H1 (cell line): ENCODE results near the gene ADCY6. TPM values are rescaled to one million over a fixed set of nuclear protein-coding genes. Genes with fewer than 3 reads are reported as not detected.

ENCODE experiments used
- CTCF ChIA-PET: fragments of 300-600 bp; sonication (Branson Sonifier 250); formaldehyde crosslinking; loops from one replicate; lab custom pipeline; 2021; ENCODE audit not compliant: partially characterized antibody; lab: Charles Lee
- POLR2A ChIA-PET: fragments of 300-600 bp; sonication (Branson Sonifier 250); formaldehyde crosslinking; loops from one replicate; lab custom pipeline; 2021; ENCODE audit warnings: inconsistent platforms; ENCODE audit not compliant: partially characterized antibody; lab: Charles Lee
- DNase-seq, 2 experiments: peaks; one replicate each; pipeline versions ENCODE4 v3.0.0 to v3.0.0-alpha.2; 2010 to 2022; ENCODE audit warnings: low spot score in 2 of 2, low read depth in 1 of 2, mixed read lengths in 1 of 2
- FAIRE-seq: peaks from 2 replicates; lab custom pipeline; 2011; peaks lifted over from hg19 to GRCh38; lab: Jason Lieb, UNC
- H2AFZ ChIP-seq: 2 replicates; pipeline ENCODE4 v1.8.1; 2012; ENCODE audit warnings: low read length, inconsistent platforms
- H2AK5ac ChIP-seq: 2 replicates; pipeline ENCODE4 v1.6.1; 2013; ENCODE audit warnings: low read depth, low read length
- H2BK120ac ChIP-seq: replicated peaks from 2 replicates; pipeline ENCODE3; 2013; ENCODE audit warnings: low read depth, low read length, inconsistent platforms
- H2BK12ac ChIP-seq: 2 replicates; pipeline ENCODE4 v1.6.1; 2013; ENCODE audit warnings: low read depth, low read length
- H2BK15ac ChIP-seq: 2 replicates; pipeline ENCODE4 v1.6.1; 2013; ENCODE audit warnings: low read length
- H2BK20ac ChIP-seq: 2 replicates; pipeline ENCODE4 v1.6.1; 2013; ENCODE audit warnings: low read length
- H2BK5ac ChIP-seq: 2 replicates; pipeline ENCODE4 v1.6.1; 2013; ENCODE audit warnings: low read depth, low read length
- H3K14ac ChIP-seq: 2 replicates; pipeline ENCODE4 v1.6.1; 2013; ENCODE audit warnings: inconsistent platforms; ENCODE audit not compliant: insufficient read length
- H3K18ac ChIP-seq: 2 replicates; pipeline ENCODE4 v1.6.1; 2013; ENCODE audit warnings: low read length; ENCODE audit errors: extremely low read depth
- H3K23ac ChIP-seq: 2 replicates; pipeline ENCODE4 v1.6.1; 2013; ENCODE audit warnings: inconsistent platforms; ENCODE audit not compliant: insufficient read length
- H3K23me2 ChIP-seq: 2 replicates; pipeline ENCODE4 v1.6.1; 2013; ENCODE audit warnings: low read depth, low read length
- H3K27ac ChIP-seq: 2 replicates; pipeline ENCODE4 v1.6.1; 2011; ENCODE audit warnings: low read depth, low read length, inconsistent platforms
- H3K27me3 ChIP-seq, 4 experiments: replicated peaks in 1 of 4; 1 replicate in 1 of 4; 2 replicates in 3 of 4; pipeline versions ENCODE4 v1.6.1 to v1.8.1; 2011 to 2013; ENCODE audit warnings: low read length in 3 of 4, mild to moderate bottlenecking in 3 of 4, inconsistent platforms in 2 of 4, mixed read lengths in 2 of 4, moderate library complexity in 1 of 4; ENCODE audit not compliant: control insufficient read depth in 3 of 4, insufficient read depth in 3 of 4; ENCODE audit errors: extremely low read depth in 1 of 4
- H3K36me3 ChIP-seq, 4 experiments: 2 replicates each; pipeline versions ENCODE4 v1.6.1 to v1.8.1; 2011 to 2013; ENCODE audit warnings: mild to moderate bottlenecking in 4 of 4, low read length in 3 of 4, moderate library complexity in 2 of 4, control low read depth in 1 of 4, inconsistent platforms in 1 of 4; ENCODE audit not compliant: insufficient read depth in 4 of 4, control insufficient read depth in 2 of 4
- H3K4ac ChIP-seq: replicated peaks from 2 replicates; pipeline ENCODE3; 2013; ENCODE audit warnings: low read length, low read depth, mixed read lengths, inconsistent platforms; ENCODE audit not compliant: insufficient read length
- H3K4me1 ChIP-seq, 4 experiments: replicated peaks in 1 of 4; 1 replicate in 1 of 4; 2 replicates in 3 of 4; pipeline versions ENCODE4 v1.6.1 to v1.8.1; 2011 to 2013; ENCODE audit warnings: low read length in 3 of 4, inconsistent platforms in 2 of 4, mixed read lengths in 1 of 4; ENCODE audit not compliant: insufficient read depth in 4 of 4, control insufficient read depth in 3 of 4
- H3K4me2 ChIP-seq, 2 experiments: 2 replicates each; pipeline versions ENCODE4 v1.6.1 to v1.8.1; 2011 to 2013; ENCODE audit warnings: low read depth in 2 of 2, low read length in 2 of 2, control low read depth in 1 of 2, inconsistent platforms in 1 of 2, mild to moderate bottlenecking in 1 of 2; ENCODE audit not compliant: insufficient read depth in 1 of 2
- H3K4me3 ChIP-seq, 4 experiments: fragments of 200-600, 300-600 bp in 1 of 4; sonication (generic), shearing (Covaris generic), sonication (Bioruptor Twin) in 1 of 4; 2 replicates each; pipeline versions ENCODE4 v1.5.1 to v1.8.1; 2011 to 2016; ENCODE audit warnings: low read length in 4 of 4, low read depth in 3 of 4, control low read depth in 2 of 4, inconsistent platforms in 2 of 4, mild to moderate bottlenecking in 2 of 4, mixed read lengths in 1 of 4, moderate library complexity in 1 of 4; ENCODE audit not compliant: insufficient read depth in 2 of 4; ENCODE audit errors: extremely low read depth in 1 of 4
- H3K56ac ChIP-seq: replicated peaks from 2 replicates; pipeline ENCODE3; 2013; ENCODE audit warnings: low read depth, mild to moderate bottlenecking, mixed read lengths, low read length, inconsistent platforms; ENCODE audit not compliant: insufficient read length
- H3K79me1 ChIP-seq: 2 replicates; pipeline ENCODE4 v1.6.1; 2013; ENCODE audit warnings: low read depth, low read length, control low read depth
- H3K79me2 ChIP-seq, 2 experiments: 2 replicates each; pipeline versions ENCODE4 v1.6.1 to v1.8.1; 2012 to 2013; ENCODE audit warnings: low read length in 2 of 2, mild to moderate bottlenecking in 2 of 2, inconsistent platforms in 1 of 2; ENCODE audit not compliant: insufficient read depth in 2 of 2, control insufficient read depth in 1 of 2
- H3K9ac ChIP-seq, 4 experiments: replicated peaks in 1 of 4; 1 replicate in 1 of 4; 2 replicates in 3 of 4; pipeline versions ENCODE4 v1.6.1 to v1.8.1; 2011 to 2013; ENCODE audit warnings: low read depth in 3 of 4, low read length in 3 of 4, control low read depth in 2 of 4, mild to moderate bottlenecking in 2 of 4, moderate library complexity in 2 of 4, inconsistent platforms in 1 of 4; ENCODE audit errors: extremely low read depth in 1 of 4
- H3K9me3 ChIP-seq, 2 experiments: 2 replicates each; pipeline versions ENCODE4 v1.6.1 to v1.8.1; 2012 to 2013; ENCODE audit warnings: mild to moderate bottlenecking in 2 of 2, moderate library complexity in 2 of 2, control low read depth in 1 of 2, inconsistent platforms in 1 of 2, low read depth in 1 of 2, low read length in 1 of 2, mixed read lengths in 1 of 2; ENCODE audit not compliant: insufficient read depth in 2 of 2
- H4K20me1 ChIP-seq, 2 experiments: replicated peaks in 1 of 2; 2 replicates each; pipeline versions ENCODE3 to v1.8.1; 2011 to 2013; ENCODE audit warnings: inconsistent platforms in 2 of 2, low read length in 2 of 2, mild to moderate bottlenecking in 1 of 2; ENCODE audit not compliant: insufficient read depth in 2 of 2, control insufficient read depth in 1 of 2
- H4K5ac ChIP-seq: 2 replicates; pipeline ENCODE4 v1.6.1; 2013; ENCODE audit warnings: low read length, low read depth, mixed read lengths, inconsistent platforms; ENCODE audit not compliant: insufficient read length
- H4K8ac ChIP-seq: 2 replicates; pipeline ENCODE4 v1.8.0; 2013; ENCODE audit warnings: mild to moderate bottlenecking, moderate library complexity, low read length, inconsistent platforms; ENCODE audit not compliant: insufficient read depth; ENCODE audit errors: extremely low read depth
- H4K91ac ChIP-seq: replicated peaks from 2 replicates; pipeline ENCODE3; 2013; ENCODE audit warnings: low read length, mixed read lengths, inconsistent platforms; ENCODE audit not compliant: insufficient read length
- ASH2L ChIP-seq: fragments of 200-600, 300-600 bp; sonication (generic); IDR thresholded peaks from one replicate; pipeline ENCODE4 v1.7.1; 2017; ENCODE audit warnings: low read length
- CHD2 ChIP-seq: IDR thresholded peaks from 2 replicates; pipeline ENCODE4 v1.6.1; 2012; ENCODE audit warnings: low read length, improper control_type of control experiment
- CTCF ChIP-seq, 3 experiments: IDR thresholded peaks; 1 replicate in 2 of 3; 2 replicates in 1 of 3; pipeline versions ENCODE4 v1.5.1 to v1.6.1; 2011; ENCODE audit warnings: low read length in 3 of 3, mild to moderate bottlenecking in 3 of 3, inconsistent platforms in 2 of 3, low read depth in 1 of 3, moderate library complexity in 1 of 3; ENCODE audit not compliant: insufficient read depth in 1 of 3; ENCODE audit errors: control extremely low read depth in 1 of 3
- KDM1A ChIP-seq: fragments of 200-600, 300-600 bp; sonication (generic); IDR thresholded peaks from 2 replicates; pipeline ENCODE4 v1.7.1; 2016; ENCODE audit warnings: mild to moderate bottlenecking, low read length, borderline replicate concordance
- RAD21 ChIP-seq, 2 experiments: IDR thresholded peaks in 1 of 2; conservative IDR thresholded peaks in 1 of 2; 2 replicates each; pipeline ENCODE4 v1.6.1; 2011; ENCODE audit warnings: low read depth in 2 of 2, low read length in 2 of 2, improper control_type of control experiment in 1 of 2, inconsistent platforms in 1 of 2, mild to moderate bottlenecking in 1 of 2, moderate library complexity in 1 of 2
- RNF2 ChIP-seq: fragments of 200-900, 300-1000 bp; sonication (generic); IDR thresholded peaks from 2 replicates; pipeline ENCODE4 v1.7.1; 2016; ENCODE audit warnings: borderline replicate concordance, low read depth, mild to moderate bottlenecking, antibody characterized with exemption, low read length; ENCODE audit not compliant: poor library complexity, severe bottlenecking; ENCODE audit errors: missing control alignments
- TAF1 ChIP-seq: IDR thresholded peaks from 2 replicates; pipeline ENCODE4 v1.6.1; 2011; ENCODE audit warnings: mild to moderate bottlenecking, low read depth, low read length
- WGBS, 2 experiments: shearing (Covaris generic) in 1 of 2; methylation state at CpG; one replicate each; pipeline versions ENCODE4 v1.1.6 to v1.1.7; 2013 to 2015; ENCODE audit warnings: low lambda C conversion rate in 2 of 2, mixed read lengths in 2 of 2, inconsistent platforms in 1 of 2, low coverage in 1 of 2, missing lambda C conversion rate in 1 of 2; ENCODE audit not compliant: insufficient replicate concordance in 2 of 2, insufficient coverage in 1 of 2, insufficient read length in 1 of 2; ENCODE audit errors: extremely low coverage in 1 of 2, missing lambda C conversion rate in 1 of 2; 5-methylcytosine and 5-hydroxymethylcytosine counted together
- polyA plus RNA-seq, 7 experiments: library from polyadenylated mRNA; depleted of rRNA in 3 of 7; stranded (reverse) in 5 of 7; unstranded in 2 of 7; fragments of >200 nt in 5 of 7; fragments of 200-250 nt in 2 of 7; gene quantifications; 1 replicate in 5 of 7; 2 replicates in 1 of 7; 4 replicates in 1 of 7; pipeline versions ENCODE4 v1.2.1 to v1.2.3, GENCODE V29; 2011 to 2013; ENCODE audit warnings: missing spikeins in 2 of 7, mixed read lengths in 2 of 7
- total RNA-seq: library from RNA; stranded (reverse); fragmentation: NEBNext Ultra II Directional; extraction: Animal tissue kit (Norgen Biotek cat#: 25700); gene quantifications from 2 replicates; pipeline ENCODE4 v1.2.1, GENCODE V29; 2021

Gene ADCY6
- total and polyA plus RNA-seq, 2 of the 8 experiments (the other 6 are each of a cell fraction or from before 2014, with no cell fraction given) = 11.7 to 17.5 TPM

- peak in 1 of 2 experiments; percentile 73 for DNase-seq
- peaks cover 17 to 38% (median 30%) of the 10 kb centered on the region in 4 experiments for H3K27me3 ChIP-seq
- TF ChIP-seq KDM1A (peak; percentile 26; the same call in 1 of the 2 replicates), CHD2 (no peak), RNF2 (no peak), RAD21 (IDR thresholded peaks at IDR 0.05 in 1 of 2, conservative IDR thresholded peaks at IDR 0.05 in 1 of 2; ENCODE audit: low read depth in 2 of 2, low read length in 2 of 2) (peak; percentile 6 to 21; a peak in 2 of 4 replicates), ASH2L (peak; percentile 88), CTCF (IDR thresholded peaks at IDR 0.05; ENCODE audit: control extremely low read depth in 1 of 3, insufficient read depth in 1 of 3, low read depth in 1 of 3, low read length in 3 of 3) (peak in 2 of 3 experiments; percentile 48 to 52; a peak in 3 of 4 replicates), TAF1 (no peak)
Measured at GRCh38 chr12:48818831-48819590, 30.1 kb upstream of the ADCY6 start.

More at GRCh38 chr12:48818831-48819590, 30.1 kb upstream of the ADCY6 start:
- peak overlapping the region; percentile 71 to 96 for H3K4me2 ChIP-seq
- no peak overlapping the region for H3K27ac ChIP-seq
- no peak overlapping the region for H3K23ac ChIP-seq
- peaks cover 0 to 24% (median 15%) of the 10 kb centered on the region in 4 experiments; a peak in 6 of 7 replicates for H3K4me1 ChIP-seq
- H3K79me2 ChIP-seq = no peaks in the 10 kb centered on the region
- H4K91ac ChIP-seq = peak overlapping the region; percentile 8
- CTCF ChIA-PET = interaction anchor here (0.7 to 12.1 kb wide), 24 partner anchors 8 to 277 kb away, joined by 3 to 121 read pairs (median 4); partner anchors contain the start of genes ARF3 and DDX23
- no peaks in the 10 kb centered on the region for H3K79me1 ChIP-seq
- H2BK12ac ChIP-seq = no peak overlapping the region
- peaks cover 0 to 2% (median 0%) of the 10 kb centered on the region in 4 experiments; a peak in 1 of 8 replicates for H3K36me3 ChIP-seq
- no peak overlapping the region for H2AFZ ChIP-seq
- H3K9ac ChIP-seq = peak overlapping the region in 3 of 4 experiments; percentile 11 to 34 (median 20); a peak in 3 of 7 replicates
- peak overlapping the region; percentile 4; the same call in 1 of the 2 replicates for H4K8ac ChIP-seq
- H2AK5ac ChIP-seq = no peak overlapping the region; the same call in 1 of the 2 replicates
- peaks cover 25% of the 10 kb centered on the region; the same call in 1 of the 2 replicates for H3K23me2 ChIP-seq
- H3K9me3 ChIP-seq = no peaks in the 10 kb centered on the region
- H3K56ac ChIP-seq = no peak overlapping the region
- peaks cover 0 to 3% of the 10 kb centered on the region in 2 experiments for H4K20me1 ChIP-seq
- WGBS, 2 experiments = 20% methylated on average over 16 of the region's 37 CpGs; no CpG with 5 or more reads in 1 of the 2 experiments
- no peak overlapping the region for H2BK20ac ChIP-seq
- no peak overlapping the region for H4K5ac ChIP-seq
- peak overlapping the region; percentile 60 for H3K18ac ChIP-seq
- FAIRE-seq = no peak
- H2BK5ac ChIP-seq = no peak overlapping the region
- POLR2A ChIA-PET = interaction anchor here (0.7 to 2.2 kb wide), 7 partner anchors 11 to 162 kb away, joined by 3 to 9 read pairs (median 3); partner anchors contain the start of genes ADCY6 and RND1
- H2BK120ac ChIP-seq = no peak overlapping the region
- H3K4ac ChIP-seq = no peak overlapping the region
- no peak overlapping the region for H3K14ac ChIP-seq
- peak overlapping the region; percentile 41 to 78 (median 68) for H3K4me3 ChIP-seq
- peak overlapping the region; percentile 88; the same call in 1 of the 2 replicates for H2BK15ac ChIP-seq
